HG03045 (cell line): Measurements from ENCODE around the gene EIF4G3.

Experiments used
- ATAC-seq: cut with Tn5 transposase; IDR thresholded peaks from one replicate; pipeline ENCODE4 v1.9.1; 2021; ENCODE audit warnings: mild to moderate bottlenecking, moderate library complexity; ENCODE audit not compliant: unreplicated experiment

The EIF4G3 gene

GRCh38 chr1:20998826-20999225 is 177.9 kb downstream of the EIF4G3 start:
- no peak for ATAC-seq

GRCh38 chr1:20997602-20998224 is 179.0 kb downstream of the EIF4G3 start:
- ATAC-seq = no peak

- ATAC-seq = no peak
Measured at GRCh38 chr1:20996554-20996953, 180.1 kb downstream of the EIF4G3 start.

GRCh38 chr1:20993716-20994575 is 182.8 kb downstream of the EIF4G3 start:
- ATAC-seq = no peak

- ATAC-seq = no peak
Measured at GRCh38 chr1:20992322-20993056, 184.2 kb downstream of the EIF4G3 start.

GRCh38 chr1:20988943-20989342 is 187.8 kb downstream of the EIF4G3 start:
- no peak for ATAC-seq

GRCh38 chr1:20987831-20988825 is 188.6 kb downstream of the EIF4G3 start:
- ATAC-seq = no peak

GRCh38 chr1:20983297-20983889 is 193.3 kb downstream of the EIF4G3 start:
- ATAC-seq = no peak

- no peak for ATAC-seq
Measured at GRCh38 chr1:20982316-20982715, 194.4 kb downstream of the EIF4G3 start.

GRCh38 chr1:20981915-20982314 is 194.8 kb downstream of the EIF4G3 start:
- ATAC-seq = no peak

- ATAC-seq = no peak
Measured at GRCh38 chr1:20980051-20980450, 196.6 kb downstream of the EIF4G3 start.

GRCh38 chr1:20978413-20978812 is 198.3 kb downstream of the EIF4G3 start:
- ATAC-seq = no peak

- no peak for ATAC-seq
Measured at GRCh38 chr1:20975668-20976067, 201.0 kb downstream of the EIF4G3 start.

- ATAC-seq = no peak
Measured at GRCh38 chr1:20974951-20975350, 201.7 kb downstream of the EIF4G3 start.

GRCh38 chr1:20974069-20974468 is 202.6 kb downstream of the EIF4G3 start:
- ATAC-seq = no peak

- ATAC-seq = no peak
Measured at GRCh38 chr1:20972855-20973254, 203.8 kb downstream of the EIF4G3 start.

GRCh38 chr1:20964540-20965484 is 211.9 kb downstream of the EIF4G3 start:
- ATAC-seq = no peak

- no peak for ATAC-seq
Measured at GRCh38 chr1:20962576-20963258, 214.0 kb downstream of the EIF4G3 start.
